NCI-H2081 (cell line): Measurements from ENCODE around the gene LMBR1L.

Experiments used
- DNase-seq, 2 experiments: peaks; one replicate each; lab custom pipeline; 2025; lab: John Stamatoyannopoulos, UW

Gene LMBR1L

GRCh38 chr12:49121047-49121696 is 10.5 kb upstream of the LMBR1L start:
- peak in 1 of 2 experiments; percentile 35 for DNase-seq

- DNase-seq: no peak
Measured at GRCh38 chr12:49111206-49111605, 559 bp upstream of the LMBR1L start.

- DNase-seq: no peak
Measured at GRCh38 chr12:49109641-49110463, 795 bp downstream of the LMBR1L start.

- no peak for DNase-seq
Measured at GRCh38 chr12:49108958-49109404, 1.7 kb downstream of the LMBR1L start.

GRCh38 chr12:49105504-49106084 is 5.1 kb downstream of the LMBR1L start:
- no peak for DNase-seq

- DNase-seq: no peak
Measured at GRCh38 chr12:49104822-49105221, 5.8 kb downstream of the LMBR1L start.

- DNase-seq: no peak
Measured at GRCh38 chr12:49100380-49100779, 10.3 kb downstream of the LMBR1L start.

- no peak for DNase-seq
Measured at GRCh38 chr12:49098703-49099102, 11.9 kb downstream of the LMBR1L start.

GRCh38 chr12:49098035-49098451 is 12.6 kb downstream of the LMBR1L start:
- DNase-seq: peak; percentile 26 to 31

- DNase-seq: no peak
Measured at GRCh38 chr12:49097381-49097780, 13.3 kb downstream of the LMBR1L start.

GRCh38 chr12:49094975-49095365 is 15.7 kb downstream of the LMBR1L start:
- DNase-seq: no peak

- peak; percentile 28 to 60 for DNase-seq
Measured at GRCh38 chr12:49094160-49094974, 16.3 kb downstream of the LMBR1L start, which contains the start of gene DHH. Gene DHH (minus strand): TSS chr12:49094801. CDS start chr12:49094512, 289 bp downstream.

GRCh38 chr12:49093792-49094159 is 16.9 kb downstream of the LMBR1L start:
- no peak for DNase-seq

GRCh38 chr12:49092816-49093406 is 17.7 kb downstream of the LMBR1L start:
- no peak for DNase-seq

GRCh38 chr12:49092086-49092815 is 18.4 kb downstream of the LMBR1L start:
- DNase-seq: no peak

- no peak for DNase-seq
Measured at GRCh38 chr12:49091836-49092085, 18.9 kb downstream of the LMBR1L start.

- DNase-seq: no peak
Measured at GRCh38 chr12:49091056-49091835, 19.4 kb downstream of the LMBR1L start.

GRCh38 chr12:49089821-49090773 is 20.6 kb downstream of the LMBR1L start:
- DNase-seq: peak in 1 of 2 experiments; percentile 32

GRCh38 chr12:49088932-49089330 is 21.7 kb downstream of the LMBR1L start:
- DNase-seq: no peak
